Lower leg skin (tissue), 4 donors: ENCODE measurements around the gene D2HGDH. TPM values are rescaled to one million over a fixed set of nuclear protein-coding genes. Genes with fewer than 3 reads are reported as not detected.

ENCODE experiments used
- DNase-seq, 2 donors: peaks; one replicate each; pipeline ENCODE4 v3.0.0-alpha.2; 2019; ENCODE audit warnings: low spot score in 2 of 2
- H3K4me3 ChIP-seq: fragments of 200-600 bp; sonication (generic); 2 replicates; pipeline ENCODE4 v1.5.1; 2017; ENCODE audit warnings: mild to moderate bottlenecking, low read depth; ENCODE audit not compliant: poor library complexity, severe bottlenecking
- CTCF ChIP-seq, 3 donors: fragments of 450-650 bp; IDR thresholded peaks; one replicate each; pipeline ENCODE4 v1.5.1; 2016; ENCODE audit warnings: antibody characterized with exemption in 3 of 3, mild to moderate bottlenecking in 3 of 3, moderate library complexity in 2 of 3
- POLR2A ChIP-seq, 2 donors: fragments of 450-650 bp; IDR thresholded peaks; one replicate each; pipeline ENCODE4 v1.6.1; 2016 to 2017; ENCODE audit warnings: antibody characterized with exemption in 2 of 2, mild to moderate bottlenecking in 1 of 2, moderate library complexity in 1 of 2
- WGBS, 2 donors: methylation state at CpG; one replicate each; pipeline ENCODE4 v1.1.5; 2018; 5-methylcytosine and 5-hydroxymethylcytosine counted together
- intact Hi-C: fragments of 100-400 bp; cut with DNase I; formaldehyde crosslinking; loops from one replicate; pipeline ENCODE4 v1.15.0; 2023; ENCODE audit warnings: low total_unique reads
- total RNA-seq, 4 donors: library from RNA; depleted of rRNA; stranded (reverse); fragments of >200 nt; gene quantifications; one replicate each; pipeline ENCODE4 v1.1.0, GENCODE V29; 2016

The D2HGDH gene
- total RNA-seq, 4 donors from 2014 or later = 34.8 to 65.1 (median 48.2) TPM

GRCh38 chr2:241748468-241749256 is 14.2 kb downstream of the D2HGDH start:
- 91 to 94% methylated on average over 30 to 32 of the region's 32 CpGs for WGBS, 2 donors
- no peak for TF ChIP-seq POLR2A (IDR thresholded peaks at IDR 0.05)
- TF ChIP-seq CTCF (IDR thresholded peaks at IDR 0.05) = no peak
- intact Hi-C loops = no loop called here

GRCh38 chr2:241750076-241750840 is 15.8 kb downstream of the D2HGDH start:
- no peak for DNase-seq
- no peak overlapping the region for H3K4me3 ChIP-seq
- 62 to 75% methylated on average over 12 to 15 of the region's 22 CpGs for WGBS, 2 donors
- intact Hi-C loops = no loop called here
- TF ChIP-seq POLR2A (IDR thresholded peaks at IDR 0.05) = no peak
- TF ChIP-seq CTCF (IDR thresholded peaks at IDR 0.05) = no peak

More at GRCh38 chr2:241748468-241749256, 14.2 kb downstream of the D2HGDH start:
- no peak for DNase-seq
- H3K4me3 ChIP-seq = no peak overlapping the region

GRCh38 chr2:241751152-241751551 is 16.7 kb downstream of the D2HGDH start:
- intact Hi-C loops = no loop called here
- no peak for DNase-seq
- no peak for TF ChIP-seq POLR2A (IDR thresholded peaks at IDR 0.05)
- 94 to 98% methylated on average over 14 to 15 of the region's 15 CpGs for WGBS, 2 donors
- H3K4me3 ChIP-seq = no peak overlapping the region

- TF ChIP-seq POLR2A (IDR thresholded peaks at IDR 0.05) = no peak
- TF ChIP-seq CTCF (IDR thresholded peaks at IDR 0.05) = no peak
- DNase-seq = no peak
- WGBS, 2 donors = 93 to 96% methylated on average over 18 of the region's 18 CpGs
- no peak overlapping the region for H3K4me3 ChIP-seq
- intact Hi-C loops = no loop called here
Observed at GRCh38 chr2:241751776-241752175, 17.3 kb downstream of the D2HGDH start.

GRCh38 chr2:241752253-241752652 is 17.8 kb downstream of the D2HGDH start:
- no peak for TF ChIP-seq CTCF (IDR thresholded peaks at IDR 0.05)
- TF ChIP-seq POLR2A (IDR thresholded peaks at IDR 0.05) = no peak
- intact Hi-C loops = no loop called here
- DNase-seq = no peak
- H3K4me3 ChIP-seq = no peak overlapping the region
- WGBS, 2 donors = 98 to 99% methylated on average over 13 to 14 of the region's 14 CpGs

- intact Hi-C loops = no loop called here
- 92 to 94% methylated on average over 16 to 19 of the region's 21 CpGs for WGBS, 2 donors
- no peak overlapping the region for H3K4me3 ChIP-seq
- no peak for DNase-seq
- TF ChIP-seq POLR2A (IDR thresholded peaks at IDR 0.05) = no peak
- no peak for TF ChIP-seq CTCF (IDR thresholded peaks at IDR 0.05)
Observed at GRCh38 chr2:241752689-241753276, 18.4 kb downstream of the D2HGDH start.
